ENCODE results near the gene OSBPL2.

DNA sequence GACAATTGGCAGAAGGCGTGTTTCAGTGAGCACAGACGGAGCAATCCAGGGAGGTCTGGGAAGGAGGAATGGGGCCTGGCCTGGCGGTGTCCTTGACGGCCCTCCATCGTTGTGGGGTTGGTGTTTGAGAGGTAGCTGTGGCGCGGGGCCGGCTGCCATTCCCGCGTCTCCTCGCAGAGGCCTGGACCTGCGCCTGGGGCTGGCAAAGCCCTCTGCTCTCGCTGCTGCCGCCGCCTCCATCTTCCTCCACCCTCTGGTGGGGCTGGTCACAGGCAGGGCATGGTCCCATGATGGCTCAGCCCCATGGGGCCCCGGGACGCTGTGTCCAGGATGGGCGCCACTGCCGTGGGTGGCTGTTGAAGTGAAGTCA, 7.6 kb downstream of the OSBPL2 start:
- TF ChIP-seq POLR2AphosphoS5 (IDR thresholded peaks at IDR 0.05; ENCODE audit: insufficient read depth in 1 of 2, low read depth in 1 of 2) (no peak), POLR2A (IDR thresholded peaks at IDR 0.05) (no peak)

Data from vagina (tissue), 2 donors.